Ovary (tissue), 9 donors: Measurements from ENCODE around the gene ARID1B. TPM values are rescaled to one million over a fixed set of nuclear protein-coding genes. Genes with fewer than 3 reads are reported as not detected.

ENCODE experiments used
- DNase-seq, 5 donors: peaks; one replicate each; pipeline ENCODE4 v3.0.0-alpha.2; 2019 to 2020
- H3K27ac ChIP-seq, 2 donors: fragments of 200-600 bp; one replicate each; pipeline versions ENCODE4 v1.5.1 to v1.8.0; 2019 to 2022
- H3K27me3 ChIP-seq: fragments of 200-600 bp; one replicate; pipeline ENCODE4 v1.8.0; 2022
- H3K36me3 ChIP-seq: fragments of 200-600 bp; sonication (generic); one replicate; pipeline ENCODE4 v1.5.1; 2019
- H3K4me1 ChIP-seq: one replicate; pipeline ENCODE4 v1.8.1; 2013; ENCODE audit warnings: mild to moderate bottlenecking, moderate library complexity; ENCODE audit not compliant: insufficient read depth
- H3K4me3 ChIP-seq: fragments of 200-600 bp; sonication (generic); one replicate; pipeline ENCODE4 v1.5.1; 2017
- H3K9me3 ChIP-seq, 2 donors: fragments of 200-600 bp in 1 of 2; sonication (generic) in 1 of 2; one replicate each; pipeline versions ENCODE4 v1.5.1 to v1.8.1; 2013 to 2019; ENCODE audit warnings: mild to moderate bottlenecking in 1 of 2, moderate library complexity in 1 of 2
- EP300 ChIP-seq: sonication (generic); formaldehyde crosslinking; IDR thresholded peaks from one replicate; pipeline ENCODE4 v1.6.1; 2017; ENCODE audit warnings: antibody characterized with exemption
- POLR2A ChIP-seq: fragments of 450-650 bp; IDR thresholded peaks from one replicate; pipeline ENCODE4 v1.6.1; 2017; ENCODE audit warnings: antibody characterized with exemption, mild to moderate bottlenecking, moderate library complexity
- WGBS, 3 donors: extraction: QIAGEN DNeasy Blood & Tissue Kit in 1 of 3; methylation state at CpG; one replicate each; pipeline versions ENCODE4 v1.1.5 to v1.1.7; 2013 to 2017; 5-methylcytosine and 5-hydroxymethylcytosine counted together
- intact Hi-C, 4 donors: fragments of 100-400 bp; cut with DNase I; formaldehyde crosslinking; loops; one replicate each; pipeline versions ENCODE4 v1.11.0 to v1.15.1; 2022 to 2023
- polyA plus RNA-seq, 2 donors: library from polyadenylated mRNA; stranded (reverse); fragments of 200-250 nt in 1 of 2; fragments of 350-450 nt in 1 of 2; fragmentation: Illumina TruSeq in 1 of 2; extraction: RNeasy Lipid Tissue Mini Kit (QIAGEN cat#74804) in 1 of 2; gene quantifications; one replicate each; pipeline ENCODE4 v1.2.3, GENCODE V29; 2013 to 2014
- total RNA-seq, 7 donors: library from RNA; depleted of rRNA in 2 of 7; stranded (reverse); fragments of >200 nt in 2 of 7; fragmentation: NEBNext Ultra II Directional in 3 of 7; extraction: Animal tissue kit (Norgen Biotek cat#: 25700) in 3 of 7; gene quantifications; one replicate each; pipeline versions ENCODE4 v1.1.0 to v1.2.4, GENCODE V29; 2016 to 2023
- TF ChIP-seq, protein P1 (sequence below), 3 donors: fragments of 450-650 bp in 2 of 3; fragments of 200-600 bp in 1 of 3; IDR thresholded peaks; one replicate each; pipeline versions ENCODE4 v1.5.1 to v1.8.0; 2016 to 2022; ENCODE audit warnings: antibody characterized with exemption in 3 of 3, mild to moderate bottlenecking in 1 of 3
- donor health status: DM: no; HTN: no; CAD: no; lungs with moderate emphysema.
- donor health status: DM: no; HTN: no; CAD: no.
- donor health status: Bipolar disorder and iron deficiency.
- donor health status: DM: yes; HTN: yes; CAD: no.
- donor health status: DM: no; HTN: no; CAD: no.
- donor health status: DM: yes; HTN: yes; CAD: no.

The ARID1B gene
- total and polyA plus RNA-seq, 9 donors: 33.2 to 144 (median 105) TPM

DNA sequence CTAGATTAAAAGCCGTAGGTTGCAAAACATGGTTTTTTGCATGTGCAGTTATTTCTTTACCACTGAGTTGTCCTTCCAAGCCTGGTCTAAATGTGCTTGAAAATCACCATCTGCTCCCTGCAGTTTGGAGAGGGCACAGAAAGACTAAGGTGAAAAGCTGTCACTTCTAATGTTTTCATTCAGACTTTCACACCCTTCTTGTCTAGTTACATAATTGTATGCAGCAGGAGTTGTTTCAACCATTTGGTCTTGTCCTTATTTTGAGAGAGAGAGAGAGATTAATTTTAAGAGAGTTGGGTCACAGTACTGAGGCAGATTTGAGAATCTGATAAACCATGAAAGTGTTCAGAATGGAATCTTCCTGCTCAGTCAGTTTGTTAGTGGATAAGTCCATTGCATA, 82.5 kb downstream of the ARID1B start:
- no peaks in the 10 kb centered on the region for H3K9me3 ChIP-seq
- intact Hi-C loops: no loop called here
- no peak for TF ChIP-seq EP300
- TF ChIP-seq, protein P1, sequence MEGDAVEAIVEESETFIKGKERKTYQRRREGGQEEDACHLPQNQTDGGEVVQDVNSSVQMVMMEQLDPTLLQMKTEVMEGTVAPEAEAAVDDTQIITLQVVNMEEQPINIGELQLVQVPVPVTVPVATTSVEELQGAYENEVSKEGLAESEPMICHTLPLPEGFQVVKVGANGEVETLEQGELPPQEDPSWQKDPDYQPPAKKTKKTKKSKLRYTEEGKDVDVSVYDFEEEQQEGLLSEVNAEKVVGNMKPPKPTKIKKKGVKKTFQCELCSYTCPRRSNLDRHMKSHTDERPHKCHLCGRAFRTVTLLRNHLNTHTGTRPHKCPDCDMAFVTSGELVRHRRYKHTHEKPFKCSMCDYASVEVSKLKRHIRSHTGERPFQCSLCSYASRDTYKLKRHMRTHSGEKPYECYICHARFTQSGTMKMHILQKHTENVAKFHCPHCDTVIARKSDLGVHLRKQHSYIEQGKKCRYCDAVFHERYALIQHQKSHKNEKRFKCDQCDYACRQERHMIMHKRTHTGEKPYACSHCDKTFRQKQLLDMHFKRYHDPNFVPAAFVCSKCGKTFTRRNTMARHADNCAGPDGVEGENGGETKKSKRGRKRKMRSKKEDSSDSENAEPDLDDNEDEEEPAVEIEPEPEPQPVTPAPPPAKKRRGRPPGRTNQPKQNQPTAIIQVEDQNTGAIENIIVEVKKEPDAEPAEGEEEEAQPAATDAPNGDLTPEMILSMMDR (IDR thresholded peaks at IDR 0.05): no peak
- no peak for TF ChIP-seq POLR2A
- H3K27me3 ChIP-seq: no peaks in the 10 kb centered on the region
- H3K4me3 ChIP-seq: no peak overlapping the region
- DNase-seq: no peak
- H3K27ac ChIP-seq: no peak overlapping the region
- H3K36me3 ChIP-seq: no peaks in the 10 kb centered on the region
- WGBS, 3 donors: 87 to 97% (median 89%) methylated on average over 1 of the region's 1 CpG
- H3K4me1 ChIP-seq: peaks cover 10% of the 10 kb centered on the region

DNA sequence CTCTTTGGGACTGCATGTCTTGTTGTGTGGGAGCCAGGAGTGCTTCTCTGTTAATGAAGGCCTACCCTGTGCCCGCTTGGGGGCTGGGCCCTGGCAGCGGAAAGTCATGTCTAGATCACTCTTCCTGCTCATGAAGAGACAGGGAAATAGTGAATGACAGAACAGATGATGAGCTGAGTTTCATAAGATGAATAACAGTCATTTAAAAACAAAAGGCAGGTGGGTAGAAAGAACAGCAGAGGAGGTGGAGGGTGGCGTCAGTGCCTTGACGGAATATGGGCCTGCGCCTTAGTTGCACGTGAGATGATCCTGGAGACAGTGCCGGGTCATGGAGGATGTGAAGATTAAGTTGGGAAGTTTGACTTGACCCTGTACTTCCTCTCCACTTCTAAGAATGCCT, 85.5 kb downstream of the ARID1B start:
- TF ChIP-seq EP300 (no peak), POLR2A (no peak)
- TF ChIP-seq, protein P1 (IDR thresholded peaks at IDR 0.05): no peak
- Histone ChIP-seq H3K9me3 (no peaks in the 10 kb centered on the region), H3K4me3 (no peak overlapping the region), H3K36me3 (no peaks in the 10 kb centered on the region), H3K4me1 (peaks cover 8% of the 10 kb centered on the region), H3K27me3 (no peaks in the 10 kb centered on the region), H3K27ac (no peak overlapping the region)
- WGBS, 3 donors: 93 to 97% (median 96%) methylated on average over 7 of the region's 7 CpGs
- no peak for DNase-seq
- intact Hi-C loops: no loop called here

DNA sequence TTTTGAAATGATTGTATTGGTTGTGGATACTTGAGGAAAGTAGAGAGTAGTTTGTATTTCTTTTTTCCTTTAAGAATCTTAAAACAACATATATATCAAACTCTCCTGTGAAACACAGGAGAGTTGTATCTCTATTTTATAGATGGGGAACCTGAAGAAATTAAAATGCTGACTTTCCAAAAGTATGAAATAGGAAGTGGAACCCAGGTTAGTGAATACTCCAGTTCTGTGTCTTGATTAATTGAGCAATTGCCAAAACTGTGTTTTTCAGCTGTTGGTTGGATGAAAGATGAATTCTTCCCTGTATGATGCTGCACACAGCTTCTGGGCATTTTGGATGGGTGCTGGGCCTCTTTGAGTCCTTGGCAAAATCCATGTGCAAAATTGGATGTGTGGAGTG, 86.3 kb downstream of the ARID1B start:
- H3K36me3 ChIP-seq: no peaks in the 10 kb centered on the region
- H3K4me3 ChIP-seq: no peak overlapping the region
- intact Hi-C loops: no loop called here
- no peak for DNase-seq
- peaks cover 8% of the 10 kb centered on the region for H3K4me1 ChIP-seq
- no peak overlapping the region for H3K27ac ChIP-seq
- no peaks in the 10 kb centered on the region for H3K27me3 ChIP-seq
- TF ChIP-seq, protein P1 (IDR thresholded peaks at IDR 0.05): no peak
- TF ChIP-seq EP300: no peak
- TF ChIP-seq POLR2A: no peak
- no peaks in the 10 kb centered on the region for H3K9me3 ChIP-seq

DNA sequence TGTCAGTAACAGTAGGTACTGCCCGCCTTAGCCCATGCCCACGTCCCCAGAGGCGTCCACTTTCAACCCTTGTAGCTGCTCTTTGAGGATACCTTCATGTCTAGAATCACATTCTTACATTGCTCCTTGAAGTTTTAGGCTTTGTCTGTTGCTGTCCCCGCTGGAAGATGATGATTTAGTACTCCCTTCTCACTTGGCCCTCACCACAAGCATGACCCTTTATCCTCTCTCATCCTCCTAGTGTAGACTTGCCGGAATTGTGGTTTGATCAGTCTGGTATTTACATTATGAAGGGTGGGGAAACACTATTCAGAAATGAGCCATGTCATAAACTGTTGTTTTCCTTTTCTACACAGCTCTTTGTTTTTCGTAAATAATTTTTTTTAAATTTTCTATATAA, 87.4 kb downstream of the ARID1B start:
- WGBS, 3 donors: 93 to 95% (median 94%) methylated on average over 6 of the region's 6 CpGs
- H3K27me3 ChIP-seq: no peaks in the 10 kb centered on the region
- intact Hi-C loops: no loop called here
- H3K4me1 ChIP-seq: peaks cover 8% of the 10 kb centered on the region
- no peaks in the 10 kb centered on the region for H3K36me3 ChIP-seq
- H3K4me3 ChIP-seq: no peak overlapping the region
- no peaks in the 10 kb centered on the region for H3K9me3 ChIP-seq
- TF ChIP-seq, protein P1 (IDR thresholded peaks at IDR 0.05): no peak
- TF ChIP-seq POLR2A: no peak
- no peak overlapping the region for H3K27ac ChIP-seq
- DNase-seq: no peak
